ENCODE measurements around the gene PIGH.

Gene PIGH

DNA sequence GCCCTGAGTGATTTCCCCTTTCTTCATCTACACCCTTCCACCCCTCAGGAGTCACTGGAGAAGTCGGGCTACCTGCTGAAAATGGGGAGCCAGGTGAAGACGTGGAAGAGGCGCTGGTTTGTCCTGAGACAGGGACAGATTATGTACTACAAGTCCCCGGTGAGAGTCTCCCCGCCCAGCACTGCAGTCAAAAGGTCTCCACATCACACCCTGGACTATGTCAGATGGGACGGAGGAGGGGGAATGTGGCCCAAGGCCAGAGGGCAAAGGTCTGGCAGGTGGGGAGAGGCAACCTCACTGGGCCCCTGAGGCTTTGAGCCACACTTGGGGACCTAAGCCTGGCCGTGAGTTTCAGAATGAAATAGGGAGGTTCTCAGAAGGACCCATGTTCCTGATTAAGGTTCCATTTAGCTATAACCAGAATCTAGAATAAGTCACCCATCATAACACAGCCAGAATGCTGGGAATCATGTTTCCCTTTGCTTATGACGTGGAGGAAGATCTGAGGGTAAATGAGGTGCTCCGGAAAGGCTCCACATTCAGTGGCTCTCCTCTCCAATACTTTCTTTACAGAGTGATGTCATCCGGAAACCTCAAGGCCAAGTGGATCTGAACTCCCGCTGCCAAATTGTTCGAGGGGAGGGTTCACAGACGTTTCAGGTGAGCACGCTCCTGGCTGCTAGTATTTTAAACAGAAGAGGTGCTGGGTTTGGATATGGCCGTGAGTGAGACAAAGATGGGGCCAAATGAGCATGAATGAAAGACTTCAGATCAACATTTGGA, 26.6 kb downstream of the PIGH start:
- no peak for DNase-seq

- no peak for DNase-seq
These were observed 27.5 kb downstream of the PIGH start for GRCh38 chr14:67572608-67573007.

- no peak for DNase-seq
These were observed 28.1 kb downstream of the PIGH start for GRCh38 chr14:67571991-67572323.

GRCh38 chr14:67571275-67571990, 28.6 kb downstream of the PIGH start:
- DNase-seq = peak; percentile 60

- no peak for DNase-seq
These were observed 29.6 kb downstream of the PIGH start for GRCh38 chr14:67570453-67570852.

DNA sequence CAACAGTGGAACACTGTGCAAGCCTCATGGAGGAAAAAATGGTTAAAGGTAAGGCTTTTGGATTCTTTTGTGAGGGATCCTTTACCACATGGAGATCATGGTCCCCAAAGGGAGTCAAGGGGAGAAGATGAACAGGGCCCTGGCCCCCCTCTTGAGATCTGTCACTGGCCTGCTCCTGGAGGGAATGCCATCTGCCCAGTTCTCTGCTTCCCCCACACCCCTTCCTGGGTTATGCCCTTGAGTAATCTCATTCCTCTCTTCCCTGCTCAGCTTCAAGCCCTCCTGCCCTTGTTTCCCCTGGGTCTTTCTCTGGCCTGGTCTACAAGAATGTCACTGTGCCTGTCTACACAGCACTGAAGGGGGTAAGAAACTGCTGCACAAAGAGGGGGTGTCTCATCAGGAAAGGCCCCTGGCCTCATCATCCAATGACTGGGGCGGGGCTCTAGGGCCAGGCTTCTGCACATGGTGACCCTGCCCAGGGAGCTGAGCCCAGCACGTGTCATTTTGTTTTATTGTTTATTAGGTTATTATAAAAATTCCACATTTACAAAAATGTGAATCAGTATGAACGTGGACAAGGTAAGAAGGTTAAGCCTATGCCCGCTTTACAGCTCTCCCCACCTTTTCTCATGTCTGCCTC, 30.3 kb downstream of the PIGH start:
- DNase-seq = no peak

- no peak for DNase-seq
These were observed 30.9 kb downstream of the PIGH start for GRCh38 chr14:67569011-67569650.

DNA sequence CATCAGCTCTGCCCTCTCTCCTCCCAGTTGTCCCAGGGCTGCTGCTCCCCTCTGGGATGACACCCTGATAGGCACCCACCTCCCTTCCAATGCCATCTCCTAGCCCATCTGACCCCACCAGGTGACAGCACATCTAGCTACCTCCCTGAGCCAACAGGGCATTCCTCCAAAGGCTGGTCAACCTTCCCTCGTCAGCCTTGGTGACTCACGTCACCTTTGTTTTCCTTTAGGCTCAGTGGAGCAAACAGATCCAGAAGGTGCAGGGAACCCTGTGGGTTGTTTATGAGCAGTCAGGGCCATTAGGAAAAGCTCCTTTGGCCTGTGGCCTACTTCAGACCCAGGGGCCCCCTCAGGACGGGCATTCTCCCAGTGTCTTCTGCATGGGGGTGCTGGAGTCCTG, 32.4 kb downstream of the PIGH start:
- no peak for DNase-seq

GRCh38 chr14:67566908-67567307, 33.2 kb downstream of the PIGH start:
- DNase-seq = no peak

- no peak for DNase-seq
These were observed 35.8 kb downstream of the PIGH start for GRCh38 chr14:67564236-67564635.

- no peak for DNase-seq
These were observed 37.3 kb downstream of the PIGH start for GRCh38 chr14:67562776-67563150.

DNA sequence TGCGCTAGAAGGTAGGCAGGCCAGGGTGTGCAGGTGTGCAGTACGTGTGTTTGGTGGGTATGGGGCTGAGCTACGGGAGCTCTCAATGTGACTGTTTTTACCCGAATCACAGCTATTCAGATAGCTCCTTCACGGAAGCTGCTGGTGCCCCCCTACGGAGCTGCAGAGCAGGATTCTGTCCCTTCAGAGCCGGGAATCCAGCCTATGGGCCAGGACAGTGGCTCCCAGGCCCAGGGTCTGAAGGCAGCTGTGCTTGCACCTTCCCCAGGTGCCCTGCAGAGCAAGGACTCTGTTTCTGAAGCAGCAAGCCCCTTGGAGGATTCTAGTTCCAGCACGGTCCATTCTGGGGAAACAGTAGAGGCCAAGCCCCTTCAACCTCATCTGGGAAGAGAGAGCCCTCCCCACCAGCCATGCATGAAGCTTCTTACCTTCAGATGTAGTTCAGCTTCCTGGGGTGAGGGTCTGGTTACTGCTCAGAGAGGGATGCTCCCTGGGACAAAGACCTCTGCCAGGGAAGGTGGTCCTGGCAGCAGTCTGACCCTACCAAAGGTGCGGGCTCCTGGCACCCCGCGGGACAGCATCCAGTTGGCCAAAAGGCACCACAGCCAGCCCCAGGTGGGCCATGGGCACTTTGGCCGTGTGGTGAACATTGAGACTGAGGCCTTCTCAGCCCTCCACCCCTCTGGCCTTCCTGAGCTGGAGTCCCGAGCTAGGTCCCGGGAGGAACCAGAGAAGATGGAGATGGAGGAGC, 37.9 kb downstream of the PIGH start:
- no peak for DNase-seq

- no peak for DNase-seq
These were observed 40.4 kb downstream of the PIGH start for GRCh38 chr14:67559639-67560038.

DNA sequence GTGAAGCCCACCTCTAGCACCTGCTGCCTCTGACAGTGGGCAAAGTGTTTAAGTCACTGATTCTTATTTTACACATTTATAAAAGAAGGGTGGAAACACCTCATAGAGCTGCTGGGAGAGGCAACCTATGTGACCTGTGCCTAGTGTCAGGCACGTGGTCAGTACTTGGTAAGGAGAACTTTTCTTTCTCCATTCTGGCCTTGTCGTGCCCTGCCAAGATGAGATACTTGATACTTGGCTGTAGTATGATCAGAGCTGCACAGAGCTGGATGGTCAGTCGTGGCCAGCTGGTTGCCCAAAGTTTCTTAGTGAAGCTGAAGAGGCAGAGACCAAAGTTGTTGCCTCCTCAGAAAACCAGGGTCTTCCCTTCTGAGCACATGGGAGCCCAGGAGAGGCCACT, 42.4 kb downstream of the PIGH start:
- no peak for DNase-seq

DNA sequence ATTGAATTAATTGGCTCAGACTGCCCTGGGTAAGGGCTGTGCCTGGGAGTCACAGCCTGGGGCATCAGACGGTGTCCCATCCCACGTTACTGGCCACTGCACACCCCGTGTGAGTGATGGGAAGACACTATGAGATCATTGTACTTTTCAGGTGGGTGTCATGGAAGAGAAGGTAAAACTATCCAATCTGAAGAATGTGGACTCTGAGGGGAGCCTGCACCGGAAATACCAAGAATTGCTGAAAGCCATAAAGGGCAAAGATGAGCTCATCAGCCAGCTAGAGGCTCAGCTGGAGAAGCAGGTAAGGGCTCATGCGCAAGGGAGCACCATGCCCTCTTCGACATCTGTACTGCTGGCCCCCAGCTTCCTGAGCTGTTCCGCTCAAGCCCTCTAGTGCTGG, 43.0 kb downstream of the PIGH start:
- no peak for DNase-seq

DNA sequence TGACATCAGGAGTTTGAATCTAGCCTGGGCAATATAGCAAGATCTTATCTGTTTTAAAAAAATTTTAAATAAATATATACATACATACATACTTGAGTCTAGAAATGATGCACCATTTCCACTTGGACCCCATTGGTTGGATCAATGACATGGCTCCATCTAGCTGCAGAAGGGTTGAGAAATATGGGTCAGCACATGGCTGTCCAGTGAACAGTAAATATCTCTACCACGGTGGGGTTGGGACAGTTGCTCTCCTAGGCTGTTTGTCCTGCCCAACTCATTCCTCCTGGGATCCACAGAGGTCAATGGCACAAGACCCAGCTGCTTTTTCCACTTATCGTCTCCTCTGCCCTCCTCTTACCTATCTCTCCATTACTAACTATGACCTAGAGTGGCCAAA, 43.4 kb downstream of the PIGH start:
- DNase-seq = no peak

DNA sequence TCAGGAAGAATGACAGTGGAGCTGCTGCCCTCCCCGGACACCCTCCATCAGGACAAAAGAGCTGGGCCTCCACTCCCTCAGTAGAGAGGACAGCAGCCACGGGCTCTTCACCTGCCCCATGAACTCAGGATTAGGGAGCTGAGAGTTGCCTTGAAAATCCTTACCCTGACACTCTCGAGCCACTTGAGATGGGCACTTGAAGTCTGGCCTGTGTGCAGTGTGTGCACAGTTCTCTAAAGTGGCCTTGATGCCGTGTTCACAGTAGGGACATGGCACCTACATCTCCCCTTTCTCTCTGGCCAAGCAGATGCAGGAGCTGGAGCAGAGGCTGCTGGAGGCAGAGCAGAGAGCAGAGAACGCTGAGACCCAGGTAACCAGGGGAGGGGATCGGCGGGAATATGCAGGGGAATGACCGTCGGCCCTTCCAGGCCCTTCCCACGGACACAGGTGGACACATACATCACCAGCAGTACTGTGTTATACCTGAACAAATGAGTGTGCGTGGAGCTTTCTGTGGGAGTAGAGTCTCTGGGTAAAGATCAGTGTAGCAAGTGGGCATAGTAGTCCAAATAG, 44.5 kb downstream of the PIGH start:
- DNase-seq = no peak

GRCh38 chr14:67554341-67554740, 45.7 kb downstream of the PIGH start:
- no peak for DNase-seq

GRCh38 chr14:67553547-67553946, 46.5 kb downstream of the PIGH start:
- no peak for DNase-seq

- no peak for DNase-seq
These were observed 48.1 kb downstream of the PIGH start for GRCh38 chr14:67551940-67552339.

DNA sequence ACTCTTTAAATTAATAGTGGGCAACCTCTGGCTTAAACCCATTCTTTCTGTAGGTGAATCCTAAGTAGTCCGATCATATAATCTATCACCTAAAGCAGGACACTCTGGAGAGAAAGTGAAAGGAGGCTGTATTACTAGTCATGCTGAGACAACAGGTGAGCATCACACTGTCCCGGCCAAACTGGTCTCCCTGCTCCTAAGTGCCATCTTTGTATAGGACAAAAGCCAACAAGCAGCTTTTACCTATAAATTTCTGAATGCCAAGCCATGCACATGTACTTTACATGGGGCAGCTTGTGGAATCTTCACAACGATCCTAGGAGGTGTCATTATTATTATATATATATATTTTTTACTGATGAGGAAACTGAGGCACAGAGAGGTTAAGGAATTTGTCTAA, 48.9 kb downstream of the PIGH start:
- no peak for DNase-seq

DNA sequence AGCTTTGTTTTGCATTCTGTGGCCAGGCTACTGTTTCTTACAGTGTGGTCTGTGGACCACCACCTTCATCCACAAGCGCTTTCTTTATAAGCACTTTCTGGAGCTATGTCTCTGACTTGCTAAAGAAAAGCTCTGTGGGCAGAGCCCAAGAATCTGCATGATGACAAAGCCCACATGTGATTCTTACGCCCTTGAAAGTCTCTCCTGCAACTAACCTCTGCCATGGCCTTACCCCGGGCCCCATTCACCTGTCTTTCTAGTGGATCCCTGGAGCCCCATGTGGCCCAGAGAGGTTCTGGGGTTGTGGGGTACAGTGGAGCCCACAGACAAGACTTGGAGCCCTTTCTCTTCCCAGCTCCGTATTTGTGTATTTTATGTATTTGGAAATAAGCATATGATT, 50.3 kb downstream of the PIGH start:
- DNase-seq = no peak
